Esophagus muscularis mucosa (tissue), 4 donors: ENCODE results near the gene HSF4. TPM values are rescaled to one million over a fixed set of nuclear protein-coding genes. Genes with fewer than 3 reads are reported as not detected.

Source experiments
- DNase-seq: peaks from one replicate; pipeline ENCODE4 v3.0.0-alpha.2; 2017; ENCODE audit errors: extremely low spot score
- H3K27ac ChIP-seq, 4 donors: fragments of 200-600 bp; sonication (generic); replicated peaks in 1 of 4; 1 replicate in 3 of 4; 2 replicates in 1 of 4; pipeline ENCODE4 v1.5.1; 2016 to 2019; ENCODE audit warnings: mild to moderate bottlenecking in 1 of 4
- H3K27me3 ChIP-seq, 4 donors: fragments of 200-600 bp; sonication (generic); one replicate each; pipeline versions ENCODE4 v1.5.1 to v1.6.0; 2016 to 2019
- H3K36me3 ChIP-seq, 4 donors: fragments of 200-600 bp; sonication (generic); one replicate each; pipeline ENCODE4 v1.5.1; 2016 to 2019
- H3K4me1 ChIP-seq, 4 donors: fragments of 200-600 bp; sonication (generic); one replicate each; pipeline ENCODE4 v1.5.1; 2016 to 2019
- H3K4me3 ChIP-seq, 4 donors: fragments of 200-600 bp; sonication (generic); 1 replicate in 2 of 4; 2 replicates in 2 of 4; pipeline ENCODE4 v1.5.1; 2016 to 2019; ENCODE audit warnings: mild to moderate bottlenecking in 4 of 4, moderate library complexity in 1 of 4
- H3K9me3 ChIP-seq, 4 donors: fragments of 200-600 bp; sonication (generic); 1 replicate in 3 of 4; 2 replicates in 1 of 4; pipeline ENCODE4 v1.5.1; 2016 to 2019
- EP300 ChIP-seq: sonication (generic); formaldehyde crosslinking; IDR thresholded peaks from one replicate; pipeline ENCODE4 v1.6.1; 2017; ENCODE audit warnings: antibody characterized with exemption
- POLR2A ChIP-seq: fragments of 450-650 bp; IDR thresholded peaks from one replicate; pipeline ENCODE4 v1.6.1; 2017; ENCODE audit warnings: antibody characterized with exemption, moderate library complexity, mild to moderate bottlenecking, low read depth
- POLR2AphosphoS5 ChIP-seq, 2 donors: sonication (generic); formaldehyde crosslinking; IDR thresholded peaks; one replicate each; pipeline ENCODE4 v1.6.1; 2017; ENCODE audit warnings: antibody characterized with exemption in 2 of 2
- WGBS: methylation state at CpG from one replicate; pipeline ENCODE4 v1.1.5; 2018; 5-methylcytosine and 5-hydroxymethylcytosine counted together
- intact Hi-C: fragments of 100-400 bp; cut with DNase I; formaldehyde crosslinking; loops from one replicate; pipeline ENCODE4 v1.15.1; 2023
- total RNA-seq, 4 donors: library from RNA; depleted of rRNA; stranded (reverse); fragments of >200 nt; gene quantifications; one replicate each; pipeline versions ENCODE4 v1.1.0 to v1.2.1, GENCODE V29; 2016
- TF ChIP-seq, protein P1 (sequence below), 3 experiments: fragments of 200-600 bp in 2 of 3; fragments of 450-650 bp in 1 of 3; sonication (generic) in 2 of 3; IDR thresholded peaks; one replicate each; pipeline ENCODE4 v1.5.1; 2017 to 2019; ENCODE audit warnings: antibody characterized with exemption in 3 of 3, mild to moderate bottlenecking in 2 of 3, moderate library complexity in 1 of 3

HSF4 gene
- total RNA-seq, 4 donors from 2014 or later: 27.3 to 61.9 (median 41.1) TPM

DNA sequence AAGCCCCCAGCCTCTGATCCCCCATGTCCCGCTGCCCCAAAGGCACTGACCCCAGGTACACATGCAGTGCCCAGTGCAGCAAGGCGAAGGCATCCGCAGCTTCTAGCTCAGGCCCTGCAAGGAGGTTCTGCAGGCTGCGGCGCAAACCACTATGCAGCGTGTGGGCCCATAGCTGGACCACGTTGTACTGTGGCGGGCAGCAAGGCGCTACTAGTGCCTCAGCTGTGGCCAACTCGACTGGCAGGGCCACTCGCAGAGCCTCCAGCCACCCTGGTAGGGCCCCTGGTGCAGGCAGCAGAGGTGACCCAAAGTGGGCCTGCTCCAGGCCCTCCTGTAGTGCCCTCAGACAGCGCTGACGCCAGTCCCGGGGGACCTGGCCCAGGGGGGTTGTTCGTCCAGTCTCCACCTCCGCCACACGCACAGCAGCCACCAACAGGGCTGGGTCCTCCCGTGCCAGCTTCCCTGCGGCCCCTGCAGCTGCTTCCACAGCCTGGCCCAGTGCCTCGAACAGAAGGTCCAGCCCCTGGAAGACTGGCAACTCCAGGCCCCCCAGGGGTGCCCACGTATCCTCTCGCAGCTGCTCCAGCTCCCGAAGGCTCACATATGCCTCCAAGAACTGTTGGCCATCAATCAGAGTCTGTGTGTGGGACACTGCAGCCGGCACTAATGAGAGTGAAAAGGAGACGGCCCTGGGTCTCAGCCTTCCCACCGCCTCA lies 22.8 kb downstream of the HSF4 start:
- intact Hi-C loops: no loop called here
- Histone ChIP-seq H3K27me3 (no peaks in the 10 kb centered on the region), H3K27ac (no peak overlapping the region), H3K36me3 (no peaks in the 10 kb centered on the region), H3K4me3 (no peak overlapping the region), H3K4me1 (peaks cover 38 to 43% (median 42%) of the 10 kb centered on the region in 4 donors), H3K9me3 (no peaks in the 10 kb centered on the region)
- no peak for TF ChIP-seq EP300
- TF ChIP-seq, protein P1, sequence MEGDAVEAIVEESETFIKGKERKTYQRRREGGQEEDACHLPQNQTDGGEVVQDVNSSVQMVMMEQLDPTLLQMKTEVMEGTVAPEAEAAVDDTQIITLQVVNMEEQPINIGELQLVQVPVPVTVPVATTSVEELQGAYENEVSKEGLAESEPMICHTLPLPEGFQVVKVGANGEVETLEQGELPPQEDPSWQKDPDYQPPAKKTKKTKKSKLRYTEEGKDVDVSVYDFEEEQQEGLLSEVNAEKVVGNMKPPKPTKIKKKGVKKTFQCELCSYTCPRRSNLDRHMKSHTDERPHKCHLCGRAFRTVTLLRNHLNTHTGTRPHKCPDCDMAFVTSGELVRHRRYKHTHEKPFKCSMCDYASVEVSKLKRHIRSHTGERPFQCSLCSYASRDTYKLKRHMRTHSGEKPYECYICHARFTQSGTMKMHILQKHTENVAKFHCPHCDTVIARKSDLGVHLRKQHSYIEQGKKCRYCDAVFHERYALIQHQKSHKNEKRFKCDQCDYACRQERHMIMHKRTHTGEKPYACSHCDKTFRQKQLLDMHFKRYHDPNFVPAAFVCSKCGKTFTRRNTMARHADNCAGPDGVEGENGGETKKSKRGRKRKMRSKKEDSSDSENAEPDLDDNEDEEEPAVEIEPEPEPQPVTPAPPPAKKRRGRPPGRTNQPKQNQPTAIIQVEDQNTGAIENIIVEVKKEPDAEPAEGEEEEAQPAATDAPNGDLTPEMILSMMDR (IDR thresholded peaks at IDR 0.05): no peak
- no peak for TF ChIP-seq POLR2A
- DNase-seq: no peak
- WGBS: 90% methylated on average over 7 of the region's 26 CpGs

DNA sequence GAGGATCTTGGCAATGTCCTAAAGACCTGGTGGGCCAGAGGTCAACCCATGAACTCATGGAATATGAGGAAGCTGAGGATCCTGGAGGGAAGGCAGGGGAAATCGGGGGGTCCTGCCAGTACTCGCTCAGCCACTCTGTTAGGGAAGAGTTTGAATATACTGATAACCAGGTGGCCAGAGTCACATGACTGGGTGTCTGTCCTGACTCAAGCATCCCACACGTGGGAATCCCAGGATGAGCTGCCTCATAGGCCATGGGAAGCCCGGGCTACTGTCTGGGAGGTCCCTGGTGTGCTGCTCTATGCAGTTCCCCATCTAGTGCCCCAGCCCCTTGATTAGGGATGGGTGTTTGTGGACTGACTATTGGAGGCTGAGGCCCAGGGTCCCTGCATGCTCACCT lies 23.8 kb downstream of the HSF4 start:
- WGBS: 79% methylated on average over 2 of the region's 4 CpGs

DNA sequence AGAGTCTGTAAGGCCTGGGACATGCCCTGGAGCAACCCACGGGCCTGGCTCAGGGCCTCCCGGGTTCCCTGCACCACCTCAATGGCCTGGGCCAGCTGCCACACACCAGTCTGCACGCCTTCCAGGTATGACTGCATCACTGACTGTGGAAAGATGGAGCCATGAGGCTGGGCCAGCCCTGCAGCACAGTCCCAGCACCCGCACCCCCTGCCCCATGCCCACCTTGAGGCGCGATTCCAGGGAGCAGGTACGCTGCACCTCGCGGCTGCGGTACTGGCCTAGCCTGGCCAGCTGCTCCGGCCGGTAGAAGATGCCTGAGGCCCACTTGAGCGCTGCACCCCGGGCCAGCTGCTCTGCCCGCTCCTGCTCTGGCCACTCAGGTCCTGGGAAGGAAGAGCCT lies 24.3 kb downstream of the HSF4 start:
- 88% methylated on average over 10 of the region's 15 CpGs for WGBS
- Histone ChIP-seq H3K4me1 (peaks cover 45 to 47% (median 46%) of the 10 kb centered on the region in 4 donors), H3K4me3 (no peak overlapping the region), H3K27me3 (no peaks in the 10 kb centered on the region), H3K9me3 (no peaks in the 10 kb centered on the region), H3K36me3 (peaks cover 0 to 5% (median 4%) of the 10 kb centered on the region in 4 donors), H3K27ac (no peak overlapping the region)
- no peak for DNase-seq
- intact Hi-C loops: no loop called here
- TF ChIP-seq POLR2AphosphoS5 (IDR thresholded peaks at IDR 0.05) (no peak), POLR2A (no peak), EP300 (no peak)
- TF ChIP-seq, protein P1 (IDR thresholded peaks at IDR 0.05): no peak

More for the DNA sequence above, 23.8 kb downstream of the HSF4 start:
- TF ChIP-seq, protein P1 (IDR thresholded peaks at IDR 0.05): no peak
- TF ChIP-seq POLR2A (no peak), POLR2AphosphoS5 (IDR thresholded peaks at IDR 0.05) (no peak), EP300 (no peak)
- H3K27ac ChIP-seq: no peak overlapping the region
- H3K36me3 ChIP-seq: peaks cover 0 to under 1% (median under 1%) of the 10 kb centered on the region in 4 donors
- peaks cover 42 to 43% (median 42%) of the 10 kb centered on the region in 4 donors for H3K4me1 ChIP-seq
- H3K9me3 ChIP-seq: no peaks in the 10 kb centered on the region
- DNase-seq: no peak
- intact Hi-C loops: no loop called here
- no peaks in the 10 kb centered on the region for H3K27me3 ChIP-seq
- H3K4me3 ChIP-seq: no peak overlapping the region

DNA sequence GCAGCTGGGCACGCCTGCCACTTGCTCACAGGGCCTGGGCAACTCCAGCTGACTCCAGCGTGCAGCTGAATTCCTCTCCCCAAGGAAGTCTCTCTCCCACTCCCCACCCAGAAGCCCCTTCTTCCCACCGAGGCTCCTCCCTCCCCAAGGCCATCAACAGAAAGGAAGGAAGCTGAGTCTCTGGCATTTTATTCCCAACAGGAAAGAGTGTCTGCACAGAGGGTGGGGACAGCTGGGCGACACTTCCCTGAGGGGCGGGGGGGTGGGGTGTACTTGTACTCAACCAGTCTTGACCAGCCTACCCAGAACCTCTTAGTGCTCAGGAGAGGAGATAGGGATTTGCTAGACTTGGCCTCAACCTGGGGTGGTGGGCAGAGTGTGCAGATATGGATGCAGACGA lies 25.5 kb downstream of the HSF4 start, which contains the start of gene EXOC3L1:
Gene EXOC3L1, minus strand, starts transcription at position 96 of the 400 bp plus-strand sequence. CDS start 460 bp downstream, outside the sequence.
- Histone ChIP-seq H3K9me3 (no peaks in the 10 kb centered on the region), H3K4me3 (no peak within 1 kb of the TSS), H3K27me3 (no peaks in the 10 kb centered on the region), H3K27ac (no peak within 1 kb of the TSS), H3K4me1 (peaks cover 43 to 48% (median 47%) of the 10 kb centered on the region in 4 donors), H3K36me3 (peaks cover 9 to 18% (median 17%) of the 10 kb centered on the region in 4 donors)
- 40% methylated on average over 4 of the region's 6 CpGs for WGBS
- TF ChIP-seq EP300 (no peak), POLR2AphosphoS5 (IDR thresholded peaks at IDR 0.05) (no peak), POLR2A (no peak)
- TF ChIP-seq, protein P1 (IDR thresholded peaks at IDR 0.05): no peak
- no peak for DNase-seq
- intact Hi-C loops: no loop called here
